ENCODE measurements around the gene EFNA5. TPM values are rescaled to one million over a fixed set of nuclear protein-coding genes. Genes with fewer than 3 reads are reported as not detected.
A peak's percentile ranks its signal among the peaks of the same experiment; 100 is the strongest.

Gene EFNA5
- polyA plus RNA-seq, 2 donors = 3.4 to 4.9 TPM

DNA sequence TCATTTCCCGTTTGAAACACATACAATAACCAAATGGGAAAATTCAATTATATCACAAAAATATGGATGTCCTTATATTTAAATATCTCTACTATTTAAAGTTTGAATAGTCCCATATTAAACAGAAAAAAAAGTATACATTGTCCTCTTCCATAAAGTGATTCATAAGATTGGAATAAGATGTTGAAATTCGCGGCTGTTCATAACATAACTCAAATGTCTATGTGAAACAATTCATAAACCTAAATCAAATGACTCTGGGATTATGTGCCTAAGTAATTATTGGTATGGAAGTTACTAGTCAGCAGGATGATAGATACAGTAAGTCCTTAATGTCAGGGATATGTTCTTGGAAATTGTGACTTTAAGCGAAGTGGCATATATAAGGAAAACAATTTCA lies 3.9 kb upstream of the EFNA5 start:
- no peaks in the 10 kb centered on the region for H3K9me3 ChIP-seq (ENCODE audit: control insufficient read depth in 2 of 2, insufficient read depth in 1 of 2, low read depth in 1 of 2, low read length in 1 of 2)
- WGBS, 2 donors = 76 to 81% methylated on average over 4 of the region's 4 CpGs
- no peak overlapping the region for H3K4me3 ChIP-seq (ENCODE audit: low read depth in 1 of 2, low read length in 2 of 2)
- H3K27ac ChIP-seq (ENCODE audit: low read depth in 2 of 2, low read length in 1 of 2) = no peak overlapping the region
- peaks cover 0 to 2% of the 10 kb centered on the region in 2 donors for H3K4me1 ChIP-seq (ENCODE audit: control insufficient read depth in 2 of 2, insufficient read depth in 2 of 2, low read length in 1 of 2)
- no peaks in the 10 kb centered on the region for H3K36me3 ChIP-seq (ENCODE audit: control insufficient read depth in 2 of 2, insufficient read depth in 2 of 2, low read length in 1 of 2)
- no peaks in the 10 kb centered on the region for H3K27me3 ChIP-seq (ENCODE audit: control insufficient read depth in 1 of 2, insufficient read depth in 2 of 2, low read length in 2 of 2)

DNA sequence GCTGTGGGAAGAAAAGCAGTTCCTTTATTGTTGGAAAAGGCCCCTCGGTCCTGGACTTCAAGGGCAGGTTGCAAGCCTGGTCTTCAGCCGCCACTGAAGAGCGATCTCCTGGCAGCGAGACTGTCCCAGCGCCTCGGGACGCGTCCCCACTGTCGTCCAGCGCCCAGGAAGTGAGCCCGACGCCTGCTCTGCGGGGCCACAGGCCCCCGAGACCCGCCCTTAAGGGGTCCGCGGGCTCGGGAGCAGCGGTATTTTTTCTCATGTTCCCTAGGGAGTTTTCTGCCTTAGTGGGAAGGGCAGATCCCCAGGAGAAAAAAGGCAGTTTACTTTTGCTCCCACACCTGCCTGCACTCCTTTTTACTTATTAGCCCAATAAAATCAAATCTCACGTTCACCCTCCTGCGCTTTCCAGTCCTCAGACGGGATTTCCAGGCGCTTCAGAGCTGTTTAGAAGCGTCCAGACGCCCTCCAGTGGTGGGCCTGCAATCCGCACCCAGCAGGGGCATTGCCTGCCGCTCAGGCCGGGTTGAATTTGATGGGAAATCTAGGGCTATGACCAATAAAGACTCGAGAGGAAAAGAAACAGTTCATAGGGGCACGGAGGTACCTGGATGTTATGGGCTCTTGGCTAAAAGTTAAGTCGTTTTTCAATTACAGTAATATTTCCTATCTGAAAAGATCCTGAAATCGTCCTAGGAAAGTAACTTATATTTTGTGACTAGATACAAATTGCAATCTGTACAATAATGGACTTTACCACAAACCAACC lies 2.8 kb upstream of the EFNA5 start:
- no peaks in the 10 kb centered on the region for H3K36me3 ChIP-seq (ENCODE audit: control insufficient read depth in 2 of 2, insufficient read depth in 2 of 2, low read length in 1 of 2)
- peak overlapping the region; percentile 61 to 72 for H3K4me3 ChIP-seq (ENCODE audit: low read depth in 1 of 2, low read length in 2 of 2)
- no peaks in the 10 kb centered on the region for H3K27me3 ChIP-seq (ENCODE audit: control insufficient read depth in 1 of 2, insufficient read depth in 2 of 2, low read length in 2 of 2)
- WGBS, 2 donors = 2% methylated on average over 28 to 32 of the region's 32 CpGs
- peaks cover 0 to 3% of the 10 kb centered on the region in 2 donors for H3K4me1 ChIP-seq (ENCODE audit: control insufficient read depth in 2 of 2, insufficient read depth in 2 of 2, low read length in 1 of 2)
- H3K27ac ChIP-seq (ENCODE audit: low read depth in 2 of 2, low read length in 1 of 2) = peak overlapping the region; percentile 83 to 84
- no peaks in the 10 kb centered on the region for H3K9me3 ChIP-seq (ENCODE audit: control insufficient read depth in 2 of 2, insufficient read depth in 1 of 2, low read depth in 1 of 2, low read length in 1 of 2)

DNA sequence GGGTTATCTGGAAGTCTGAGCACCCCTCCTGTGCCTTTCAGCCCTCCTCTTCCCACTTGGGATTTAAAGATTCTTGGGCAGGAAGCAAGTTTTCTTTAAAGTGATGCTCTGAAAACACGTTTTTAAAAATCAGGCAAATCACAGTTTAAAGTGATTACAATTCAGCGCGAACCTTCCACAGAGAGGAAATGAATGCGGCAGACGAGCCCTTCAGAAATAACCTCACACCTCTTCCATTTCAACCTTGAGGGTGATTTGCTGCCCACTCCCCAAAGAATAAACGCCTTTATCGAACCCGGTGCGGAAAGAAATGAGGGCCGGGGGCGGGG lies 2.3 kb upstream of the EFNA5 start:
- 0% methylated on average over 11 of the region's 11 CpGs for WGBS, 2 donors
- H3K27ac ChIP-seq (ENCODE audit: low read depth in 2 of 2, low read length in 1 of 2) = peak overlapping the region; percentile 83 to 84
- peak overlapping the region; percentile 61 to 72 for H3K4me3 ChIP-seq (ENCODE audit: low read depth in 1 of 2, low read length in 2 of 2)
- H3K4me1 ChIP-seq (ENCODE audit: control insufficient read depth in 2 of 2, insufficient read depth in 2 of 2, low read length in 1 of 2) = peaks cover 0 to 3% of the 10 kb centered on the region in 2 donors
- H3K9me3 ChIP-seq (ENCODE audit: control insufficient read depth in 2 of 2, insufficient read depth in 1 of 2, low read depth in 1 of 2, low read length in 1 of 2) = no peaks in the 10 kb centered on the region
- H3K36me3 ChIP-seq (ENCODE audit: control insufficient read depth in 2 of 2, insufficient read depth in 2 of 2, low read length in 1 of 2) = no peaks in the 10 kb centered on the region
- no peaks in the 10 kb centered on the region for H3K27me3 ChIP-seq (ENCODE audit: control insufficient read depth in 1 of 2, insufficient read depth in 2 of 2, low read length in 2 of 2)

DNA sequence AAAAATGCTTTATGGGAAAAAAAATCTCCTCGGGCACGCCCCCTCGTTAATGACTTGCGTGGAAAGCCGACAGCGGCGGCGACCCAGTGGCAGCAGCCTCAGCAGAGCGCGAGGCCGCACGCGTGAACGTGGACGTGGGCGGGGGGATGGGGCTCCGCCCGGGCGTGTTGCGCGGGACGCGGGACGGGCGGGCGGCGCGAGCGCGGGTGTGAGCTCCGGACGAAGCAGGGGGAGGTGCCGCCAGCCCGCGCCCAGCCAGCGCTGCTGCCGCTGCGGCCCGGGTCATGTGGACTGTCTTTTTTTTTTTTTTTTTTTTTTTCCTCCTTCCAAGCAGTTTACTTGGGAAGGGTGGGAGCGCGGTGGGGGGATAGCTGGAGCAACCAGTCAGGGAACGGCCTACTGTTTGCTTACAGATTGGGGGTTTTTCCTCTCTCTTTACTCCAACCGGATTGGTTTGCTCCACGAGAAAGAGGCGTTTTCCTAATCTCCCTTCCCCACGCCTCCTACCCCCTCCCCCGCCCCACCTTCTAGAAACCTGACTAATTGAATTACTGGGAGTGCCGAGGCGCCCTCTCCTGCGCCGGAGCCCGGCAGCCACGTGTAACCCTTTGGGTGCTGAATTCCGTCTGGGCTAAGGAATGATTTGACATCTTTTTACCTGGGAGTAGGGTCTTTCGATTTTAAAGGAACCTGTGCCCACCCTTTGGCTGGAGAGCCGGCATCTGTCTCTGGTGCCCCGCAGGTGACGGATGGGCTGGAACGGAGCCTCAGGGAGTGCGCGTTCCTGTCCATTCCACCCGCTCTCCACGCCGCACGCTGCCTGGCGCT lies 1.7 kb upstream of the EFNA5 start:
- Histone ChIP-seq H3K36me3 (ENCODE audit: control insufficient read depth in 2 of 2, insufficient read depth in 2 of 2, low read length in 1 of 2) (no peaks in the 10 kb centered on the region), H3K27me3 (ENCODE audit: control insufficient read depth in 1 of 2, insufficient read depth in 2 of 2, low read length in 2 of 2) (no peaks in the 10 kb centered on the region), H3K9me3 (ENCODE audit: control insufficient read depth in 2 of 2, insufficient read depth in 1 of 2, low read depth in 1 of 2, low read length in 1 of 2) (no peaks in the 10 kb centered on the region), H3K4me3 (ENCODE audit: low read depth in 1 of 2, low read length in 2 of 2) (peak overlapping the region; percentile 61 to 72), H3K27ac (ENCODE audit: low read depth in 2 of 2, low read length in 1 of 2) (peak overlapping the region; percentile 84 to 95), H3K4me1 (ENCODE audit: control insufficient read depth in 2 of 2, insufficient read depth in 2 of 2, low read length in 1 of 2) (peaks cover 0 to 3% of the 10 kb centered on the region in 2 donors)
- 0 to 1% methylated on average over 51 to 66 of the region's 66 CpGs for WGBS, 2 donors

DNA sequence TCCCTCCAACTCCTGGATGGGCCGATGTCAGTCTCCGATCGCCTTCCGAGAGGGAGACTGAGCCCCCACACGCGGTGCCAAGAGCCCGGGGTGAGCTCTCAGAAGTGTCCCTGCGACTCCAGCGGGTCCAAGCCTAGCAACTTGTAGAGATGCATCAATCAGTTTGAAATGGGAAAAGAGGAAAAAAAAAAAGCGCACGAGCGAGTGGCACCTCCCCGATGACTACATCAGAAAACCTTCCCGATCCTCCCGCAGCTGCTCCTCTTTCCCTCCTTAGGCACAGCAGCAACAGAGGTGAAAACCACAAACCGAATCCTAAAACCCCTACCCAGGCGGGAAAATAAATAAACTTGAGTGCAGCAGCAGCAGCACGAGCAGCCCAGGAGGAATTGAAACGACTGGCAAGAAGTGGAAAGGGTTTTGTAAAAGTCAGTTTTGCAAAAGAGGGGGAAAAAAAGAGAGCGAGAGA lies 1.0 kb upstream of the EFNA5 start:
- peak overlapping the region; percentile 84 to 95 for H3K27ac ChIP-seq (ENCODE audit: low read depth in 2 of 2, low read length in 1 of 2)
- peak overlapping the region; percentile 61 to 72 for H3K4me3 ChIP-seq (ENCODE audit: low read depth in 1 of 2, low read length in 2 of 2)
- H3K36me3 ChIP-seq (ENCODE audit: control insufficient read depth in 2 of 2, insufficient read depth in 2 of 2, low read length in 1 of 2) = no peaks in the 10 kb centered on the region
- no peaks in the 10 kb centered on the region for H3K9me3 ChIP-seq (ENCODE audit: control insufficient read depth in 2 of 2, insufficient read depth in 1 of 2, low read depth in 1 of 2, low read length in 1 of 2)
- H3K27me3 ChIP-seq (ENCODE audit: control insufficient read depth in 1 of 2, insufficient read depth in 2 of 2, low read length in 2 of 2) = no peaks in the 10 kb centered on the region
- WGBS, 2 donors = 0 to 1% methylated on average over 20 of the region's 20 CpGs
- peaks cover 0 to 3% of the 10 kb centered on the region in 2 donors for H3K4me1 ChIP-seq (ENCODE audit: control insufficient read depth in 2 of 2, insufficient read depth in 2 of 2, low read length in 1 of 2)

DNA sequence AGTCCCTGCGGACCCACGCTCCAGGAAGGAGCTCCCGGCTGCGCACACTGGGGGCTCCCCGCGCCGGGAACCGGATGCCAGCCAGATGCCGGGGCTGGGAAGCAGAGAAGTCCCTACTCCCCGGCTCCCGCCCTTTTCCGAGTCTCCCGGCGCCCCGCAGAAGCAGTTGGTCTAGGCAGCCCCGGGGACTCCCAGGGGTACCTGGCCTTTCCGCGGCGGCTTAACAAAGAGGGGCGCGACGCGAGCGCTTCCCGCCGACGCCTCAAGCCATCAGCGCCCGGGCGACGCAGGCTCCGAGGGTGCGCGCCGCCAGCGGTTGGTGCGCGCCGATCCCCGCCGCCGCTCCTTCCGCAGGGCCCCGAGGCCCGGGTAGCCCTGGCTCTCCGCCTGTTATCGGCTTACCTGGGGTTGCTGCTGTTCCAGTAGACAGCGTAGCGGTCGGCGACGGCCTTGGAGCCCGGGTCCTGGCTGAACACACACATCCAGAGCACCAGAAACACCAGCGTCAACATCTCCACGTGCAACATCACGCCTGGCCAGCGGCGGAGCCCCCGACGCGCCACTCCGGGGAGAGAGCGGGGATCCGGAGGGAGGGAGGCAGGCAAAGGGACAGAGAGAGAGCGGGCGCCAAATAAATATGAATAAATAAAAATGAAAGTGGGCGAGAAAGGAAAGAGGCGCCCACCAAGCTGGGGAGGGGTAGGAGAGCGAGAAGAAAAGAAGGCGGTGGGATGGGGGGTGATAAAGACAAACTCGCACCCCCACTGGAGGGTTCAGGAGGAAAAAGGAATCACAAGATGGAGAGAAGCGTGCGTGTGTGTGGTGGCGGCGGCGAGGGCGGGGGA lies 428 bp downstream of the EFNA5 start:
- H3K36me3 ChIP-seq (ENCODE audit: control insufficient read depth in 2 of 2, insufficient read depth in 2 of 2, low read length in 1 of 2) = no peaks in the 10 kb centered on the region
- no peaks in the 10 kb centered on the region for H3K27me3 ChIP-seq (ENCODE audit: control insufficient read depth in 1 of 2, insufficient read depth in 2 of 2, low read length in 2 of 2)
- H3K4me3 ChIP-seq (ENCODE audit: low read depth in 1 of 2, low read length in 2 of 2) = peak overlapping the region; percentile 61 to 72
- no peaks in the 10 kb centered on the region for H3K9me3 ChIP-seq (ENCODE audit: control insufficient read depth in 2 of 2, insufficient read depth in 1 of 2, low read depth in 1 of 2, low read length in 1 of 2)
- 1% methylated on average over 69 to 77 of the region's 77 CpGs for WGBS, 2 donors
- peaks cover 0 to 3% of the 10 kb centered on the region in 2 donors for H3K4me1 ChIP-seq (ENCODE audit: control insufficient read depth in 2 of 2, insufficient read depth in 2 of 2, low read length in 1 of 2)
- peak overlapping the region; percentile 84 to 95 for H3K27ac ChIP-seq (ENCODE audit: low read depth in 2 of 2, low read length in 1 of 2)

DNA sequence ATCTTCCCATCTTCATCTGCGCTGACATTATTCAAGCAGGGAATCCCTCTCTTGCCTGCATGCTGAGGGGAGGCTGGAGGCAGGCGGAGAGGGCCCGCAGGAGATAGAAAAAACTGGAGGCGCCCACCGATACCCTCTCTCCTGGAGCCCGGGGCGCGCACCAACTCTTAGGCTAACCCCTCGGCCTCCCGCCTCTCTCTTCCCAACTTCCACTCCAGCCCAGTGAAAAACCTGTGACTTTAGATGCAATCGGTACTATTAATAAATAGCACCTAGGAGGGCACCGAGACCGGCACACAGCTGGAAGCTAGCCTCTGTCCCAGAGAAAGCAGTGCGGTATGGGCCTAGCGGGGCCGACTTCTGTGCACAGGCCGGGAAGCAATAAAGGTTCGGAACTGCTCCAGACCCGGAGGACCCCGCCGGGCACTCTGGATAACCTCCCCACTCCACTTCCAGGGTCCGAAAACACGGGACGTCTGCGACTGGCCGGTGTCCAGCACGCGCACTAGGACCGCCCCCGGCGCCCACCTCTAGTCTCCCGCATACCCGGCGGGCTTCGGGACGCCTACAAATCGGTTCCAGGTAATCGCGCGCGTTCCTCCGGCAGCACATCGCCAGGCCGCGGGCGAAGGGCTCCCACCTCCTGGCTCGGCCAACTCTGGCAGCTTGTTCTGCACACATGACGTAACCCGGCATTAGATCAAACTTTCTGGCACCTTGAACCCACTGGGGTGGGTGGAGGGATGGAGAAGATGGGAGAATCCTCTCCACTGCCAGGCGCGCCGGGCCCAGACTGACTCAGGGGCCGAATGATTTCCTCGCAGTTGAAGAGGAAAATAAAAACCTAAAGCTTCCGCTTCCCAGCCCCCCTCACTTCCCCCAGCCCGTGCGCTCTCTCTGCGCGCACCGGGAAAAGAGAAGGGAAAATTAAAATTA lies 1.4 kb downstream of the EFNA5 start:
- Histone ChIP-seq H3K4me1 (ENCODE audit: control insufficient read depth in 2 of 2, insufficient read depth in 2 of 2, low read length in 1 of 2) (peaks cover 0 to 3% of the 10 kb centered on the region in 2 donors), H3K4me3 (ENCODE audit: low read depth in 1 of 2, low read length in 2 of 2) (peak overlapping the region; percentile 61 to 72), H3K27me3 (ENCODE audit: control insufficient read depth in 1 of 2, insufficient read depth in 2 of 2, low read length in 2 of 2) (no peaks in the 10 kb centered on the region), H3K36me3 (ENCODE audit: control insufficient read depth in 2 of 2, insufficient read depth in 2 of 2, low read length in 1 of 2) (no peaks in the 10 kb centered on the region), H3K27ac (ENCODE audit: low read depth in 2 of 2, low read length in 1 of 2) (peak overlapping the region; percentile 54 to 84), H3K9me3 (ENCODE audit: control insufficient read depth in 2 of 2, insufficient read depth in 1 of 2, low read depth in 1 of 2, low read length in 1 of 2) (no peaks in the 10 kb centered on the region)
- WGBS, 2 donors = 5 to 6% methylated on average over 60 of the region's 60 CpGs

DNA sequence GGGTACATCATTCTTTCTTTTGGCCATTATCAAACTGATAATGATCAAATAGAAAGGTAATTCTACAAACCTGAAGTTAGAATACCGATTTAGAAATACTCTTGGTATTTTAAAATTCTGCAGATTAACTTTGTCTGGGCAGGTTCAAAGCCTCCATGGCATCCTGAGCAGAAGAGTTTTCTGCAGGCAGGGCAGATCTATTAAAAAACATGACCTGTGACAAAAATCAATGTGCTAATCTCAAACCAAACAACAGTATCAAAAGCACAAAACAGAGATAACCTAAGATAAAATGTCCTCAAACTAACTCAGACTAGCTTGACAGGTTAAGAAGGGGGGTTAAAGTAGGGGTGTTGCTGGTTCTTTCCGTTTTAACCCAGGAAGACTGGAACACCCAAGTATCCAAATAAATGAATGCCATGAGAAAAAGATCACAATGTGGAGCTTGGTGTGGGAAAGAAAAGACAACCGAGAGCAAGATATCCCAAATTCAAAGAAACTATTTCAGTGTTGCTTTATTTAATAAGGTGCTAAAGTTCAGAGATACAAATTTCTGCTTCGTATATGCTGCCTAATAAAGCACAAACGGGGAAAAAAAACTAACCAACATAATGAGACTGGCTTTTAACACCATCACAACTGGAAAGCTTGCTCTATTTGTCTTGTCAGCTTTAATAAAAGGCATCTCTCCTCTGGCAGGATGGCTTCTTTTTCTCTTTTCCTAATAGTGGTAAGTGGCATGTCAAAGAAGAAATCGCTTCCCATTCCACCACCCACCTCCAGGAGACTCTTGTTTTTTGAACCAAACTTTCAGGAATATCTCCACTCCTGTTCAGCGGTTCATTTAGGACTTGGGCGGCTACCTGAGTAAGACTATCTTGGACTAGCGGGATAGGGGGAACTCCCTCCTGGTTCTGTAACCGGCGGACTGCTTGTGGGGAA lies 2.3 kb downstream of the EFNA5 start:
- WGBS, 2 donors = 31 to 37% methylated on average over 11 of the region's 11 CpGs
- H3K9me3 ChIP-seq (ENCODE audit: control insufficient read depth in 2 of 2, insufficient read depth in 1 of 2, low read depth in 1 of 2, low read length in 1 of 2) = no peaks in the 10 kb centered on the region
- H3K27me3 ChIP-seq (ENCODE audit: control insufficient read depth in 1 of 2, insufficient read depth in 2 of 2, low read length in 2 of 2) = no peaks in the 10 kb centered on the region
- peak overlapping the region; percentile 61 to 72 for H3K4me3 ChIP-seq (ENCODE audit: low read depth in 1 of 2, low read length in 2 of 2)
- H3K36me3 ChIP-seq (ENCODE audit: control insufficient read depth in 2 of 2, insufficient read depth in 2 of 2, low read length in 1 of 2) = no peaks in the 10 kb centered on the region
- H3K27ac ChIP-seq (ENCODE audit: low read depth in 2 of 2, low read length in 1 of 2) = peak overlapping the region; percentile 48 to 54
- H3K4me1 ChIP-seq (ENCODE audit: control insufficient read depth in 2 of 2, insufficient read depth in 2 of 2, low read length in 1 of 2) = peaks cover 0 to 3% of the 10 kb centered on the region in 2 donors

Data from esophagus (tissue), 2 donors.